Inferior parietal cortex (tissue), 1 donor: Measurements from ENCODE around the gene AHCYL2.
"Not testable (repeated sequence)": the region's sequence is repeated elsewhere in the genome, so short reads cannot be mapped to it uniquely, and the experiment has no call there.

Experiments used
- DNase-seq: peaks from one replicate; pipeline ENCODE4 v3.0.0-alpha.2; 2016; ENCODE audit errors: extremely low spot score

AHCYL2 gene

GRCh38 chr7:129383542-129384132 lies 158.8 kb downstream of the AHCYL2 start:
- no peak for DNase-seq

- DNase-seq = no peak
Measured at GRCh38 chr7:129385116-129385515, 160.3 kb downstream of the AHCYL2 start.

DNA sequence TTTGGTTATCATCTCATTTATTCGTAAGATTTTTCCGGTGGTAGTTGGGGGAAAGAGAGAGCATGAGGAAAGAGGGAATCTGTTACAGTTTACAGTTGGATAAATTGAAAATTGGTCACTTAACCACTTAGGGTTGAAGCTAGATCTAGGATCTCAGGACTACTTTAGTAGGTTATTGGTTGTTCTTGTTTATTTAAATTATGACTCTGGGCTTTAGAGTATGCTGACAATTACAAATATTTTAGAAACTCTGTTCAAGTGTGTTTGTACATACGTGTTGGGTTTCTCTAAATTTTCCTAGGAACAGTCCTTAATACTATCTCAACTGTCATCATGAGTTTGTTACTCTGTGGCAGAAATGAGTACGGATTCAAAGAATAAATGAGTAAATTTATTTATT lies 160.8 kb downstream of the AHCYL2 start:
- DNase-seq = no peak

GRCh38 chr7:129386506-129386905 lies 161.7 kb downstream of the AHCYL2 start:
- no peak for DNase-seq

GRCh38 chr7:129387537-129387936 lies 162.7 kb downstream of the AHCYL2 start:
- DNase-seq = no peak

- no peak for DNase-seq
Measured at GRCh38 chr7:129388333-129389098, 163.7 kb downstream of the AHCYL2 start.

DNA sequence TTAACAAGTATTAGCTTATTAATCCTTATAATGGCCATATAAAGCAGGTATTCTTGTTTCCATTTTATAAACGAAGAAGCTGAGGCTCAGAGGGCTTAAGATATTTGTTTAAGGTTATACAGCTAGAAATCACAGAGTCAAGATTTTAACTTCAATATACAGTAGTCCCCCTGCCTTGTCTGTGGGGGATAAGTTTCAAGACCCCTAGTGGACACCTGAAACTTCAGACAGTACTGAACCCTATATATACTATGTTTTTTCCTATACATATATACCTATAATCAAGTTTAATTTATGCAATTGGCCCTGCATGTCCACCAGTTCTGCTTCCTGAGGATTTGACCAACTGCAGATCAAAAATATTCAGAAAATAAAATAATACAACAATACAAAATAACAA lies 165.0 kb downstream of the AHCYL2 start:
- no peak for DNase-seq

DNA sequence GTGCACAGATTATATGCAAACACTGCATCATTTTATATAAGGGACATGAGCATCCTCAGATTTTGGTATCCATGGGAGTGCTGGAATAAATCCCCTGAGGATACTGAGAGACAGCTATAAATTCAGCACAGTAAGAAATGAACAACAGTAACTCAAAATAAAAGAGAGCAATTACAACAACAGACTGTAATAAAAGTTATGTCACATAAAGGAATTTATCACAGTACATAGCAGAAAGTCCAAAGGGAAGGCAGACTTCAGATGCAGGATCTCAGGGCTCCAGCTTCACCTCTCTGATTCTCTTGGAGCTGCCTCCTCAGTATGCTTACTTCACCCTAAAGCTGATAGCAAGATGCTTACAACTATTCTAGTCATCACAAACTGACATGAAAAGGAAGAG lies 165.5 kb downstream of the AHCYL2 start:
- no peak for DNase-seq

DNA sequence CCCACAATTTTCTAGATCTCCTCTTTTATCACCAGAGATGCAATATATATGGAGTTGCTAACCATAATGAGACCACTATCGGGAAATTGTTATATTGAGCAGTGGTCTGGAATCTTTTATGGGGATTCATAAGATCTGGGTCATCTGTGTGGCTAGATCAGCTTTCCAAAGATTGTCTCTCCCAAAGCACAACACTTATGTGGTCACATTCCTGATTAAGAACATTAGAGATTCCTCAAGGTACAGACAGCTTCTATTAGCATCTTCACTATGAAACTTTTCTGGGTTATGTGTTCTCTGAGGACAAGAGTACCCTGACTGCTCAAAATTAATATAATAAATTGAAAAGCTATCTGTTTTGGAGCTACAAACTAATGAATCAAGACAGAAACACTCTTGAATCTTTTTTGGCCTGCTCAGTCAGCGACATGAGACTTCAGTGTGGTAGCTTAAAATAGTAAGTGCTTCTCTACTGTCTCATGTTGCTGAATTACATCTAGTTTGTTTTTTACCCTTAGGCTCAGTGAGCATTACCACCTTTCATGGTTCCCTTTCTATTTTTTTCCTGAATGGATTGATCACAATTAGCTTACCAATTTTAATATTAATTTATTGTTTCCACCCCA lies 166.8 kb downstream of the AHCYL2 start:
- DNase-seq = no peak

- DNase-seq = no peak
Measured at GRCh38 chr7:129393255-129393654, 168.4 kb downstream of the AHCYL2 start.

DNA sequence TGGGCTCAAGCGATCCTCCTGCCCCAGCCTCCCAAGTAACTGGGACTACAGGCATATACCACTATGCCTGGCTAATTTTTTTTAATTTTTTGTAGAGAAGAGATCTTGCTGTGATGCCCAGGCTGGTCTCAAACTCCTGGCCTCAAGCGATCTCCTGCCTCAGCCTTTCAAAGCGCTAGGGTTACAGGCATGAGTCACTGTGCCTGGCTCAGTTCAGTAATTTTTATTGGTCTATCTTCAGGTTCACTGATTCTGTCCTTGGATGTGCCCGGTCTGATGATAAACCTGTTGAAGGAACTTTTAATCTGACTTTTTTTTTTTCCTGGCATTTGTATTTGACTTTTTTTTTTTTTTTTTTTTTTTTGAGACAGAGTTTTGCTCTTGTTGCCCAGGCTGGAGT lies 169.3 kb downstream of the AHCYL2 start:
- DNase-seq = no peak

- DNase-seq = no peak
Measured at GRCh38 chr7:129394982-129395914, 170.4 kb downstream of the AHCYL2 start.

GRCh38 chr7:129401228-129401966 lies 176.6 kb downstream of the AHCYL2 start:
- no peak for DNase-seq

- no peak for DNase-seq
Measured at GRCh38 chr7:129401967-129402860, 177.4 kb downstream of the AHCYL2 start.

GRCh38 chr7:129405527-129405926 lies 180.7 kb downstream of the AHCYL2 start:
- DNase-seq = no peak

- DNase-seq = not testable (repeated sequence)
Measured at GRCh38 chr7:129410238-129410637, 185.4 kb downstream of the AHCYL2 start.

DNA sequence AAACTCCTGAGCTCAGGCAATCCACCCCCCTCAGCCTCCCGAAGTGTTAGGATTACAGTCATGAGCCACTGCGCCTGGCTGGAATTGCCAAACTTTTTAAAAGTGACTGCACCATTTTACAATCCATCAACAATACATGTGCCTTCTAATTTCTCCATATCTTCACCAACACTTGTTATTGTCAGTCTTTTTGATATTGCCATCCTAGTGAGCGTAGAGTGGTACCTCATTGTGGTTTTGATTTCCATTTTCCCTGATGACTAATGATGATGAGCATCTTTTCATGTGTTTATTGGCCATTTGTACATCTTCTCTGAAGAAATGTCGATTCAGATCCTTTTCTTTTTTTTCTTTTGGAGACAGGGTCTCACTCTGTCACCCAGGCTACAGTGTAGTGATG lies 187.7 kb downstream of the AHCYL2 start:
- no peak for DNase-seq

DNA sequence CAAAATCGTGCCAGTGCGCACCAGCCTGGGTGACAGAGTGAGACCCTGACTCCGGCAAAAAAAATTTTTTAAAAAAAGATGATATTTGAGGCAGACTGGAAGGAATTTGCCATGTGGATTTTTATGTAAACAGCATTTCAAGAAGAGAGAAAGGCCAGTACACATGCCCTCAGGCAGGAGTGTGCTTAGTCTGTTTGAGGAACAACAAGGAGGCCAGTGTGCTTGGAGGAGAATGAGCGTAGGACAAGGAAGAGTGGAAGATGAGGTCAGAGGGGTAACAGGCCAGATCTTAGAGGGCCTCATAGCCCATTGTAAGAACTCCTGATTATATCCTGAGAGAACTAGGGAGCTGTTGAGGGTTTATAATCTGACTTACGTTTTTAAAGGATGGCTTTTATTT lies 192.2 kb downstream of the AHCYL2 start:
- DNase-seq = no peak

DNA sequence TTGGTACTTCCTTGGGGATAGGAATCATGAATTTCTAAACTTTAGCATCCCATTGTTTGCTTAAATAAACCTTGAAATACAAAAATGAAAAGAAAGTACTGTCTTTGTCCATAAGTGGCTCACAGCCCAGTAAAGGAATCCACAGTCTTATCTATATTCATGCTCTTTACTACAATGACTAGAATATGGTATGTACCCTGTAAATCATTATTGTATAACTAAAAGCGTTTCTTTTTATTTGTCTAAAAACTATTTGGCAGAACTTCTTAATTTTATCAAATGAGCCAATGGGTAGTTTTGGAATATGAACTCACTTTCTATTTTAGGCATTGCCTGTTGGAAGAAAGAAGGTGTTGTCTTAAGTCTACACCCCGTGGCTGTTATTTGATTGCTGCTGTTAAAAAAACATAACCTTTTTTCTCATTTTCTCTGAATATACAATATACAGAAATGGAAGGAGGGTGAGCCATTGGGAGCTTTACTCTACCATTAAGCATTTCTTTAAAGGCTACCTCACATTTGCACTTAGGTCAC lies 197.0 kb downstream of the AHCYL2 start:
- DNase-seq = no peak

DNA sequence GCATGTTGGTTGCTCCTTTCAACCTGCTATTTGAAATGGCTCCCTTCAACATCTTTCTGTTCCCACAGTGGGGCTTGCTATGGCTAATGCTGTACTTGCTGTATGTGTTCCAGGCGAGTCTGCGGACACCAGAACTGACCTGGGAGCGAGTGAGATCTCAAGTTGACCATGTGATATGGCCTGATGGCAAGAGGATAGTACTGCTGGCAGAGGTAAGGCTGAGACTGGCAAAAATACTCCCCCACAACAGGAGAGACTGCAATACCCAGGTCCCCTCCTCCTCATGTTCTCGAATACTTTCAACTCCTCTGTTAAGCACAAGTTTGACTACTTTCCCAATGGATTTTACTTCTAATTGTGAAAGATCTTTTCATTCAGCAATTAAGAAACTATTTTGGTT lies 197.9 kb downstream of the AHCYL2 start:
- no peak for DNase-seq
